DMS53 treated with DMSO at 0.1 percent for 48 hours (cell line): ENCODE measurements around the gene MAN1A2.

ENCODE experiments used
- DNase-seq: peaks from one replicate; lab custom pipeline; 2025; ENCODE audit not compliant: unreplicated experiment; lab: John Stamatoyannopoulos, UW

Gene MAN1A2

GRCh38 chr1:117481410-117481809 lies 114.2 kb downstream of the MAN1A2 start:
- no peak for DNase-seq

DNA sequence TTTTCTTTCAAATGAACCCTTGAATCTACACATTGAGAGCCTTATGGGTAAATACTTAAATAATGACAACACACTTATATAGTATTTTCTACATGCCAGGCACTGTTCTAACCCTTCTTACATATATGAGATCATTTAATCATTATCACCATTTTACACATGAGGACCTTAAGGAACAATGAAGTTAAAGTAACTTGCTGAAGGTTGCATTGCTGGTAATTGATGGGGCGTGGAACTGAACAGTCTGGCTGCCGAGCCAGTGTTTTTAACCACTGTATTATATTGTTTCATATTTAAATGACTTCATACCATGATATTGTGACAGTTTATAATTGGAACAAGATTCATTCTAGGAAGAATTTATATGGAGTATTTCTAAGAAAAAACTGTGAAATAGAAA lies 126.7 kb downstream of the MAN1A2 start:
- no peak for DNase-seq

GRCh38 chr1:117495068-117495467 lies 127.8 kb downstream of the MAN1A2 start:
- no peak for DNase-seq

GRCh38 chr1:117499071-117499470 lies 131.8 kb downstream of the MAN1A2 start:
- DNase-seq = no peak

DNA sequence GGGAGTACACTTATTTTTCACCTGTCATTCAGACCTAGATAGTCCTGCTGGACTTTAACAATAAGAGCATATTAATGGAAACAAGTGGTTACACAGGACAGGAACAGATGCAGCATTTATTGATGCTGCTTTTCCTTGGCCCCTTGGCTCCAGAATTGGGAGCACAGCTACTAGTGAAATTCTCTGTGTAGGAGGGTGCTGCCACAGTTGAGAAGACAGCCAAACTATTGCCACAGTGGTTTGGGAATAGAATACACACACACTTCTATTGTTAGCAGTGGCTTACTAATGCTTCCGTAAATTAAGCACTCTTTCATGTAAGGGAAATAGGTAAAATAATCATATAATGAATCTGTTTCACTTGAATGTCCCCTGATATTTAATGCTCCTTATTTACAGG lies 133.3 kb downstream of the MAN1A2 start:
- no peak for DNase-seq

DNA sequence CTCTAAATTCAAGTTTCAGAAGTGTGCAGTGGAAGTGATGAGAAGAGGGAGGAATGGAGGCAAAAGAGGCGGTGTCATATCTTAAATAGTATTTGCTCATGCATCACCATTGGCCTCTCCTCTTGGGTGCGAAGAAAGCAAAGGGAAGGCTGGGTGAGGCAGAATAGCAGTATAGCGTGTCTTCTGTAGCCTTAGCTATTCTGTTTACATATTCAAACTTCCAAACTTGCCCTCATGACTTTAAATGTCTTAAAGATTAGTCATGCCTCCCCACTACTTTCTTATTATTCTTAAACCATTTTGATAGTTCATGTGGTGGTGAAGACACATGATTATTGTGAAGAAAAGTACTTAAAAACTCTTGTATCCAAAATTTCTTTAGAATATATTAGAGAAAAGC lies 134.0 kb downstream of the MAN1A2 start:
- no peak for DNase-seq

- DNase-seq = no peak
Observed at GRCh38 chr1:117511273-117511672, 144.0 kb downstream of the MAN1A2 start.

GRCh38 chr1:117512728-117513321 lies 145.6 kb downstream of the MAN1A2 start:
- DNase-seq = no peak

DNA sequence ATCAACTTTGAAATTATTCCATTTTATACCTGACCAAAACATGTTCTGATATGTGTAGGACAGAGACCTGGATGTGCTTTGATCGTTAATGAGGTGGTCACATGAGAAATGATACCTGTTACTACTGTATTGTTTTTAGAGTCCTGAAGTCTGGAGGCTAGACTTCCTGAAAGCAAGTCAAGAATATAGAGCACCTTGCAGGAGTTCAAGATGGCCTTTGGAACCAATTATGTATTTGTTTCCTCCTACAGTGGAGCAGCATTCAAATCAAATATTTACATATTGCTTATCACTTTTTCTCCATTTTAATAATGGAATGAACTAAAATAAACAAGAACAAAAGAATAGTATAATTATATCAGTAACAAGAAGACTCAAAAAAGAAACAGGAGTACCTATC lies 155.9 kb downstream of the MAN1A2 start:
- DNase-seq = no peak

GRCh38 chr1:117527074-117527473 lies 159.8 kb downstream of the MAN1A2 start:
- DNase-seq = no peak

- no peak for DNase-seq
Observed at GRCh38 chr1:117527566-117528102, 160.4 kb downstream of the MAN1A2 start.

DNA sequence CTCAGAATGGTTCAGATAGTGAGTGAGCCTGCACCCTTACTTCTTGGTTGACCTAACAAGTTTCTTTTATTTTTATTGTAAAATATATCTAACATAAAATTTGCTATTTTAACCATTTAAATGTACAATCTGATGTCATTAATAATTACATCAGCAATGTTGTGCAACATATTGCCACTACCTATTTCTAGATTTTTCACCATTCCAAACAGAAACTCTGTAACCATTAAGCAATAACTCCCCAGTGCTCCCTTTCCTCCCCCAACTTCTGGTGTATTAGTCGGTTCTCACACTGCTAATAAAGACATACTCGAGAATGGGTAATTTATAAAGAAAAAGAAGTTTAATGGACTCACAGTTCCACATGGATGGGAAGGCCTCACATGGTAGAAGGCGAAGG lies 162.4 kb downstream of the MAN1A2 start:
- no peak for DNase-seq

GRCh38 chr1:117531222-117531621 lies 164.0 kb downstream of the MAN1A2 start:
- no peak for DNase-seq

DNA sequence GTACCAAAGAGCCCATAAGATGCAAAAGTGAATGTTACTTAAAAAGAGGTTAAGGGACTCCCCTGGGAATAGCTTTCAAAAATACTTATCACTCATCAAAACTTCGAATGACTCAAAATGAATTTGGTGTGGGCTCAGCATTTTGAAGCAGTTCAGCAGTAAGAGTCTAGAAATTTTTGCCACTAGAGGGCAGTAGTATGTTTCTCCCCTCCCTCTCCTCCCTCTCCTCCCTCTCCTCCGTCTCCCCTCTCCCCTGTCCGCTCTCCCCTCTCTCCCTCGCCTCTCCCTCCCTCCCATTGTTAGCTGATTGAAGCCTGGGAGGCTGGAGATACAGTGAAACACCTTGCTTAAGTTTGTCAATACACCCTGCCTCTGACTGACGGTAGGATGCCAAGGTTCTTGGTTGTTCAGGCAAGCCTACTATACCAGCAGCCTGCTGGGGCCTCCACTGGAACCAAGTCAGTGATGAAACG lies 167.8 kb downstream of the MAN1A2 start:
- peak; percentile 13 for DNase-seq

DNA sequence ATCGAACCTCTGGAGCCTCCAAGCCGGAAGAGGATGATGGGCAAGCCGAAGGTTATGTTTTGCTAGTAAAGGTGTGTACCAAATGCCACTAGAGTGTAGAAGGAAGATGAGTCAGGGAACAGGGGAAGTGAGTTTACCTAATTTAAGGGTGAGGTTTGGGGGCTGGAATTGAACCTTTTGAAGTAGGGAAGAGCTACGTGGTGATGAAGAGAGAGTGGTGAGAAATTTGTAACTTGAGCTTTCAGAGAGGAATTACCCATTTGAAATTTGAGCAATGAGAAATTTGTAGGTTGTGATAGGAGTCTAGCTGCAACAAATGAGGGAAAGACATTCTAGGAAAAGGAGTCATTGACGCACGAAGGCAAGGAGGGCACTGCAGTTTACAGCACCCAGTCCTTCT lies 168.6 kb downstream of the MAN1A2 start:
- no peak for DNase-seq

DNA sequence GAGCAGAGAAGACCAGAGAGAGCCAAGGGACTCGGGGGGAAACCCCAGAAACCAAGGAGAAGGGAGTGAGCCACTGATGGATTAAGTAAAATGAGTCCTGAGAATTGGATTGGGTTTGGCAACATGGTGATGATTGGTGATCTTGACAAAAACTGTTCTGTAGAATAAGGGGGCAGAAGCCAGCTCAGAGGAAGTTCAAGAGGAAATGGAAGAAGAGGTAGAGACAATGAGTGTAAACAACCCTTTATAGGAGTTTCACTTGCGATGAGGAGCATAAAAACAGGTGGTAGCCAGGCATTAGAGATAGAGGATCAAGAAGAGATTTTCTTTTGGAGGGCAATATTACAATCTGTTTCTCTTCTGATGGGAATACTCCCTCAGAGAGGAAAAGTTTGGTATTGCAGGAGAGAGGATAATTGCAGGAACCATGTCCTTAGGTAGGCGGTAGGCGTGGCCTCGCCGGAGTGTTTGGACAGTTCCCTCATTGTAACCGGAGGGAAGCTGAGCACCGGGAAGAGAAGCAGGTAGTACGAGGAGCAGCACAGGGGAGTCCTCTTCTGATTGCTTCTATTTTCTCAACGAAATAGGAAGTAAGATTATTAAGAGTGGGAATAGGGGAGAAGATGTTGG lies 170.2 kb downstream of the MAN1A2 start:
- DNase-seq = peak; percentile 28

- no peak for DNase-seq
Observed at GRCh38 chr1:117540532-117540931, 173.3 kb downstream of the MAN1A2 start.

DNA sequence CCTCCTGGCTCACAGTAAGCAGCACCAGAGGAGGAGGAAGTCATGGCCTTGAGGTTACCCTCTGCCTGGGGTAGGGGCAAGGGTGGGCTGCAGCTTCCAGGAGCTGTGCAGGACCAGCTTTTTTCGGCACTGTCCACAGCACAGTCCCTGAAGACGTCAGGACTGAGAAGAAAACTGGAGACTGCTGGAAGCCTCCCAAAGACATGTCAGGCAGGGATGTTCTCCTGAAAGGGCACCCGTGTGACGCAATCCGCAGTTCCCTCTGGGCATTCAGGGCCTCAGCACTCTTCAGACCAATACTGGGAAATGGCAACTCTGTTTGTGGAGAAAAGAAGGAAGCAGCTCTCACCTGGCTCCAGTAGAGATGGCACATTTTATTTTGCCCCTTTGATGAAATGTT lies 173.8 kb downstream of the MAN1A2 start:
- no peak for DNase-seq

GRCh38 chr1:117541585-117541984 lies 174.3 kb downstream of the MAN1A2 start:
- no peak for DNase-seq

DNA sequence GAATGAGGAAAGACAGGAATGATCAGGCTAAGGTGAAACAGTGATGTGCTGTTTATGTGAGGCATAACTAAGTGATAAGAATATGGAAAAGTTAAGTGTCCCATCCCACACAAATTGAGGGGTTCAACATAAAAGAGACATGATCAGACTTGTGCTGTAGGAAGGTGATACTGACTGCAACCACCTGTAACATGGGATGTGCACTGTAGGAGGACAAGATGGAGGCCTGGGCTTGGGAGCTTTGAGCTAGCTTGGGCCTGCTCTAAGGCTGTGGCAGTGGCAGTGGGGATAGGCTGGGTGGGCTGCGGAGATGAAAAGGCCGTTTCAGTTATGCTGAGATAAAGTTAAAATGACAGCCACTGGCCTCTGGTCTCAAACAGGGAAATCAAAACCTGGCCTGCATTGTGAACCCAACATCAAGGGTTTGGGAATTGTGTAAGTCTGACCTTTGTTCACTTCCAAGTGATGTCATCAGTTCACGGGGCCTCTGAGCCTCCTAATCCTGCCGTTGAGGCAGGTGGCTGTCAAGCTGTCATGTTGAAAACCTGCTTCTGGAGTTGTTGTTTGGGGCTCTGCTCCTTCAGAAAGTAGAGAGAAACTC lies 177.4 kb downstream of the MAN1A2 start:
- no peak for DNase-seq

DNA sequence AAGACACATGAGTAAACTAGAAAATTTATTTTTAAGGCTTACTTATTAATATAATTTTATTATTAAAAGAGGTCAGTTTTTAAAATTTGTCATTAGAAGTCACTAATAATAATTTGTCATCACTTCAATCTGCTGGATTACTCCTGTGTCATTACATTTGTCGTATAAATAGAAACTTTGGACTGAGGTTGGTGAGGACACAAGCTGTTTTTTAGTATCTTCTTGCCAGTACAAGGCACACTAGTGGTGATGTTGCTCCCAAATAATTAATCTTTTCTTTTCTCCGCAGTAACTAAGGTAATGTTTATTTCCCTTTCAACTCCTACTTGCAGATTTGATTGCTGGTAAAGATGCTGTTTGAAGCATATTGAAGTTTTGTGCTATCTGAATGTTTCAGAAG lies 179.2 kb downstream of the MAN1A2 start:
- no peak for DNase-seq

DNA sequence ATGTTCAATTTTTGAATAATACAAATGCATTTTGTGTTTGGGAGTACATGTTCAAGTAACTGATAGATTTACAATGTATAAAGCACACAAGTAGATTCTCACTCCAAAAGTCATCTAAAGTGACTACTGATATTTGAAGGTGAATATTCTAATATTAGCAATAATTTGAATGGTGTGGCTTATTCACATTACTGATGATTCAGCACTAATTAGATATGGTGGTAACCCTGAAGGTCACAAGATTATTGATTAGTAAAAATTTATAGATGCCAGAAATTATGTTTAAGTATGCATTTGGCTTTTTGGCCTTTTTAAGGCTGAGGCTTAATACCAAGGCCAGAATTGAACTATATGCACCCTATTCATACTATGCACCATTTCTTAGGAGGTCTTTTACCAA lies 186.2 kb downstream of the MAN1A2 start:
- DNase-seq = no peak
